Mesothelial cell of epicardium (in vitro differentiated cells): ENCODE results near the gene LPCAT2. TPM values are rescaled to one million over a fixed set of nuclear protein-coding genes. Genes with fewer than 3 reads are reported as not detected.

Experiments used
- DNase-seq, 2 experiments: peaks; one replicate each; pipeline ENCODE4 v3.0.0; 2021; ENCODE audit warnings: low spot score in 2 of 2; ENCODE audit not compliant: unreplicated experiment in 2 of 2
- H3K27ac Mint-ChIP-seq: 2 replicates; pipeline ENCODE4 v1.8.0; 2021; ENCODE audit warnings: mixed read lengths
- H3K27me3 Mint-ChIP-seq: 2 replicates; pipeline ENCODE4 v1.8.0; 2021; ENCODE audit warnings: low read depth, mixed read lengths
- H3K36me3 Mint-ChIP-seq: 2 replicates; pipeline ENCODE4 v1.8.0; 2021; ENCODE audit warnings: mixed read lengths
- H3K4me1 Mint-ChIP-seq: 2 replicates; pipeline ENCODE4 v1.8.0; 2021; ENCODE audit warnings: mixed read lengths
- H3K4me3 Mint-ChIP-seq: 2 replicates; pipeline ENCODE4 v1.8.0; 2021; ENCODE audit warnings: mild to moderate bottlenecking, moderate library complexity, mixed read lengths
- H3K9me3 Mint-ChIP-seq: 2 replicates; pipeline ENCODE4 v1.8.0; 2021; ENCODE audit warnings: mixed read lengths
- total RNA-seq: library from RNA; stranded (reverse); gene quantifications from 3 replicates; pipeline ENCODE4 v1.2.1, GENCODE V29; 2021
- TF ChIP-seq, protein P1 (sequence below): fragments of 200-600 bp; sonication (generic); IDR thresholded peaks from one replicate; pipeline ENCODE4 v1.5.0; 2021; ENCODE audit warnings: antibody characterized with exemption; ENCODE audit not compliant: unreplicated experiment

Gene LPCAT2
- total RNA-seq, 1 donor from 2014 or later: 25.1 TPM

DNA sequence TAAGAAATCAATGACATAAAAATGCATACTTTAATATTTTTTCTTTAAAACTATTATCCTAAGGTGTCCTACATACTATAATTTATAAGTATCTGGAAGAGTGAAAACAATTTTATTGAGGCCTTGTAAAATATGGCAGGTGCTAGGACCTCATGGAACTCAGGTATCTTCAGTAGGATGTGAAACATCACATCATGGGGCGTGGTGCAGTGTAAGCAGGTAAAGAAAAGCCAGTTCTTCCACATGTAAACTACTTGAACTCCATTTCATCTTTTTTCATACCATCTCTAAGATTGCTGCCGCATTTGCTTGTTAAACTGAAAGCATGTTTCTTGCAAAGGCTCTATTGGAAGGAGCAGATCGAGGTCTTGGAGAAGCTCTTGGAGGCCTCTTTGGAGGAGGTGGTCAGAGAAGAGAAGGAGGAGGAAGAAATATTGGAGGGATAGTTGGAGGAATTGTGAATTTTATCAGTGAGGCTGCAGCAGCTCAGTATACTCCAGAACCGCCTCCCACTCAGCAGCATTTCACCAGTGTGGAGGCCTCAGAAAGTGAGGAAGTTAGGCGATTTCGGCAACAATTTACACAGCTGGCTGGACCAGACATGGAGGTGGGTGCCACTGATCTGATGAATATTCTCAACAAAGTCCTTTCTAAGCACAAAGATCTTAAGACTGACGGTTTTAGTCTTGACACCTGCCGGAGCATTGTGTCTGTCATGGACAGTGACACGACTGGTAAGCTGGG, 57.7 kb downstream of the LPCAT2 start, which contains the start of gene CAPNS2:
TSS of gene CAPNS2 (plus strand) at position 253 of the 744 bp plus-strand sequence. CDS start at position 326, 73 bp downstream.
- H3K27ac Mint-ChIP-seq: peak within 1 kb of the TSS; percentile 82
- H3K4me3 Mint-ChIP-seq: peak within 1 kb of the TSS; percentile 16

DNA sequence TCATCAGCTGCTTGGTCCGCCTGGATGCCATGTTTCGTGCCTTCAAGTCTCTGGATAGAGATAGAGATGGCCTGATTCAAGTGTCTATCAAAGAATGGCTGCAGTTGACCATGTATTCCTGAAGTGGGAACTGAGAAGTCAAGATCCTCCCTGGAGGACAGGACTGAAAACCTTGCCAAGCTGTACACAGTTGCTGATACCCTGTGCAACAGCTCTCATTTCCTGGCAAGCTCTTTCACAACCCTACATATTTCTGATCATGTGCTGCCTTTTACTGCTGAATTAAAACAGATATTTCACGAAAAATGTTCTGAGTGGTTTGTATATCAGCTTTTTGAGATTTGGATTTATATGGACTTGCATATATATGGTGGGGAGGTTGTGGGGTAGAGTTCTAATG, 58.5 kb downstream of the LPCAT2 start:
- Mint-ChIP-seq H3K36me3 (peaks cover 12% of the 10 kb centered on the region), H3K4me3 (no peak overlapping the region), H3K27me3 (no peaks in the 10 kb centered on the region), H3K4me1 (peaks cover 27% of the 10 kb centered on the region), H3K27ac (peak overlapping the region; percentile 82), H3K9me3 (no peaks in the 10 kb centered on the region)
- no peak for DNase-seq
- TF ChIP-seq, protein P1, sequence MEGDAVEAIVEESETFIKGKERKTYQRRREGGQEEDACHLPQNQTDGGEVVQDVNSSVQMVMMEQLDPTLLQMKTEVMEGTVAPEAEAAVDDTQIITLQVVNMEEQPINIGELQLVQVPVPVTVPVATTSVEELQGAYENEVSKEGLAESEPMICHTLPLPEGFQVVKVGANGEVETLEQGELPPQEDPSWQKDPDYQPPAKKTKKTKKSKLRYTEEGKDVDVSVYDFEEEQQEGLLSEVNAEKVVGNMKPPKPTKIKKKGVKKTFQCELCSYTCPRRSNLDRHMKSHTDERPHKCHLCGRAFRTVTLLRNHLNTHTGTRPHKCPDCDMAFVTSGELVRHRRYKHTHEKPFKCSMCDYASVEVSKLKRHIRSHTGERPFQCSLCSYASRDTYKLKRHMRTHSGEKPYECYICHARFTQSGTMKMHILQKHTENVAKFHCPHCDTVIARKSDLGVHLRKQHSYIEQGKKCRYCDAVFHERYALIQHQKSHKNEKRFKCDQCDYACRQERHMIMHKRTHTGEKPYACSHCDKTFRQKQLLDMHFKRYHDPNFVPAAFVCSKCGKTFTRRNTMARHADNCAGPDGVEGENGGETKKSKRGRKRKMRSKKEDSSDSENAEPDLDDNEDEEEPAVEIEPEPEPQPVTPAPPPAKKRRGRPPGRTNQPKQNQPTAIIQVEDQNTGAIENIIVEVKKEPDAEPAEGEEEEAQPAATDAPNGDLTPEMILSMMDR: no peak

More for the DNA sequence above, 57.7 kb downstream of the LPCAT2 start, which contains the start of gene CAPNS2:
- TF ChIP-seq, protein P1: no peak
- Mint-ChIP-seq H3K36me3 (peaks cover 12% of the 10 kb centered on the region), H3K9me3 (no peaks in the 10 kb centered on the region), H3K27me3 (no peaks in the 10 kb centered on the region), H3K4me1 (peaks cover 27% of the 10 kb centered on the region)
- no peak for DNase-seq

DNA sequence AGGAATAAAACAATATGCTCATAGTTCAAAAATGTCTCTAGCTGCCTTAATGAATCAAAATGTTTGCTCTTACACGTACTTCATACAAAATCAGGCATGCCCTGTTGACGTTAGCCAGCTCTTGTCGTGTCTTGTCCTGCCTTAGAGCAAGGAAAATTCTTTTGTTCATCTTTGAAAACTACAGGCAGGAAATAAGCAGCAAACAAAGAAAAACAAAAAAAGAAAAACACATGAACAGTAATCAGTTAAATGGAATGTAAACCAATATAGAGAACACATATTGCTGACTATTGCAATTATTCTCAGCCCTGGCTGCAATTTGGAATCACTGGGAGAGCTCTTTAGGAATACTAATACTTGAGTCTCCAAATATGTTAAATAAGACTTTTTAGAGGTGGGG, 59.3 kb downstream of the LPCAT2 start:
- H3K4me3 Mint-ChIP-seq: peak overlapping the region; percentile 13
- DNase-seq: no peak
- peak overlapping the region; percentile 84 for H3K27ac Mint-ChIP-seq
- TF ChIP-seq, protein P1: no peak
- H3K36me3 Mint-ChIP-seq: peaks cover 12% of the 10 kb centered on the region
- H3K27me3 Mint-ChIP-seq: no peaks in the 10 kb centered on the region
- no peaks in the 10 kb centered on the region for H3K9me3 Mint-ChIP-seq
- H3K4me1 Mint-ChIP-seq: peaks cover 32% of the 10 kb centered on the region

DNA sequence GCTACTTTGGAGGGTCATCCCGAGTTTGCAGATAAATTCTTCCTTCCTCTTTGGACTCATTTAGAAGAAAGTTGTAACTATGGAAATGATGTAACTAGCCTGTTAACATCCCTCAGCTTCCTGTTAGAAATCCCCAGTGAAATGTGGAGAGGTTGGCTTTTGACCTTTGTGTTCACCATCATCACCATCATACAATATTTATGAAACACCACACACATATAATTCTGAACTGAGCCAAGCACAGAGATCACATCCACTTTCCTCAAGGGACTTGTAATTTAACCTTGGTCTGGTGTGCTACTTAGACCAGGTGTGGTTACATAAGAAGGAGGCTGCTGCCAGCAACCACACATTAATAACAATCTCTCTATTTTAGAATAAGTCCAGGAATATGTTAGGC, 60.2 kb downstream of the LPCAT2 start:
- Mint-ChIP-seq H3K27me3 (no peaks in the 10 kb centered on the region), H3K4me3 (no peak overlapping the region), H3K4me1 (peaks cover 35% of the 10 kb centered on the region), H3K36me3 (peaks cover 10% of the 10 kb centered on the region), H3K27ac (peak overlapping the region; percentile 9), H3K9me3 (no peaks in the 10 kb centered on the region)
- DNase-seq: no peak
- TF ChIP-seq, protein P1: no peak

DNA sequence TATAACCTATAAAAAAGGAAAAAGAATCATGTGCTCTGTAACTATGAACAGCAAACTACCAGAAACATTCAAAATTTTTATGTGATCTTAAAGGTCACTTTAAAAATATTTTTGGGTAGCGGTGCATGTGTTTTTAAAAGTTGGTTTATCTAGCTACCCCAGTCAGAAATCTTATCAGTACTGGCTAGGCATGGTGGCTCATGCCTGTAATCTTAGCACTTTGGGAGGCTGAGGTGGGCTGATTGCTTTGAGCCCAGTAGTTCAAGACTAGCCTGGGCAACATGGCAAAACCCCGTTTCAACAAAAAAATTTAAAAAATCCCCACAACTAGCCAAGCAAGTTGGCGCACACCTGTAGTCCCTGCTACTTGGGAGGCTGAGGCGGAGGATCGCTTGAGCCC, 61.3 kb downstream of the LPCAT2 start:
- Mint-ChIP-seq H3K36me3 (peaks cover 14% of the 10 kb centered on the region), H3K4me3 (no peak overlapping the region), H3K27me3 (no peaks in the 10 kb centered on the region)

More for the DNA sequence above, 61.3 kb downstream of the LPCAT2 start:
- TF ChIP-seq, protein P1: no peak
- H3K27ac Mint-ChIP-seq: no peak overlapping the region
- DNase-seq: no peak
- H3K9me3 Mint-ChIP-seq: no peaks in the 10 kb centered on the region
- H3K4me1 Mint-ChIP-seq: peaks cover 35% of the 10 kb centered on the region
